Osteocyte (in vitro differentiated cells): ENCODE results near the gene PCSK2. TPM values are rescaled to one million over a fixed set of nuclear protein-coding genes. Genes with fewer than 3 reads are reported as not detected.

Experiments
- DNase-seq: peaks from one replicate; pipeline ENCODE4 v3.0.0; 2021; ENCODE audit warnings: mixed read lengths; ENCODE audit not compliant: unreplicated experiment; ENCODE audit errors: extremely low spot score
- H3K27ac Mint-ChIP-seq: one replicate; pipeline ENCODE4 v1.8.0; 2021; ENCODE audit warnings: mild to moderate bottlenecking, mixed read lengths; ENCODE audit not compliant: unreplicated experiment
- H3K27me3 Mint-ChIP-seq: one replicate; pipeline ENCODE4 v1.8.0; 2021; ENCODE audit warnings: mixed read lengths; ENCODE audit not compliant: unreplicated experiment
- H3K36me3 Mint-ChIP-seq: one replicate; pipeline ENCODE4 v1.8.0; 2021; ENCODE audit warnings: mixed read lengths; ENCODE audit not compliant: unreplicated experiment
- H3K4me1 Mint-ChIP-seq: one replicate; pipeline ENCODE4 v1.8.0; 2021; ENCODE audit warnings: mixed read lengths; ENCODE audit not compliant: unreplicated experiment
- H3K4me3 Mint-ChIP-seq: one replicate; pipeline ENCODE4 v1.8.0; 2021; ENCODE audit warnings: mild to moderate bottlenecking, moderate library complexity, mixed read lengths; ENCODE audit not compliant: unreplicated experiment
- H3K9me3 Mint-ChIP-seq: one replicate; pipeline ENCODE4 v1.8.0; 2021; ENCODE audit warnings: mixed read lengths; ENCODE audit not compliant: unreplicated experiment
- total RNA-seq: library from RNA; stranded (reverse); gene quantifications from 2 replicates; pipeline ENCODE4 v1.2.1, GENCODE V29; 2021
- TF ChIP-seq, protein P1 (sequence below): fragments of 200-600 bp; sonication (generic); IDR thresholded peaks from 2 replicates; pipeline ENCODE4 v1.5.0; 2021; ENCODE audit warnings: antibody characterized with exemption, mild to moderate bottlenecking, moderate library complexity

Gene PCSK2
- total RNA-seq, 1 donor from 2014 or later: not detected

DNA sequence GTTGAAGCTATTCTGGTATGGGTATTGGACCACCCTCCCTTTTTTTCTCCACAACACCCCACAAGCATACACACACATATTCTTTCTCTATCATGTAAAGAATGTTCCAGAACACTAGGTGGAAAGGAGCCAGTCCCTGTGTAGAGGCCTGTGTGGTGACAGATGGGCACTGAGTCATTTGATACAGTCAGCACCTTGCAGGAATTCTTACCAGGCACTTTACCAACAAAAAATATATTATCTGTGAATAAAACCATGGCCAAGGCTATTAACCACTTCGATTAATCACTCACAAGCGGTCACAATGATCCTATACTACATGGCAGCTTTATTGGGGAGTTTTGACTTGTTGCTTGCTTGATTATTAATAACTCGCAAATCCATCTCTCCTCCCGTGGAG, 154.9 kb downstream of the PCSK2 start:
- DNase-seq: no peak
- Mint-ChIP-seq H3K9me3 (no peaks in the 10 kb centered on the region), H3K27ac (no peak overlapping the region), H3K27me3 (peaks cover 9% of the 10 kb centered on the region), H3K4me1 (no peaks in the 10 kb centered on the region), H3K4me3 (no peak overlapping the region), H3K36me3 (no peaks in the 10 kb centered on the region)
- TF ChIP-seq, protein P1, sequence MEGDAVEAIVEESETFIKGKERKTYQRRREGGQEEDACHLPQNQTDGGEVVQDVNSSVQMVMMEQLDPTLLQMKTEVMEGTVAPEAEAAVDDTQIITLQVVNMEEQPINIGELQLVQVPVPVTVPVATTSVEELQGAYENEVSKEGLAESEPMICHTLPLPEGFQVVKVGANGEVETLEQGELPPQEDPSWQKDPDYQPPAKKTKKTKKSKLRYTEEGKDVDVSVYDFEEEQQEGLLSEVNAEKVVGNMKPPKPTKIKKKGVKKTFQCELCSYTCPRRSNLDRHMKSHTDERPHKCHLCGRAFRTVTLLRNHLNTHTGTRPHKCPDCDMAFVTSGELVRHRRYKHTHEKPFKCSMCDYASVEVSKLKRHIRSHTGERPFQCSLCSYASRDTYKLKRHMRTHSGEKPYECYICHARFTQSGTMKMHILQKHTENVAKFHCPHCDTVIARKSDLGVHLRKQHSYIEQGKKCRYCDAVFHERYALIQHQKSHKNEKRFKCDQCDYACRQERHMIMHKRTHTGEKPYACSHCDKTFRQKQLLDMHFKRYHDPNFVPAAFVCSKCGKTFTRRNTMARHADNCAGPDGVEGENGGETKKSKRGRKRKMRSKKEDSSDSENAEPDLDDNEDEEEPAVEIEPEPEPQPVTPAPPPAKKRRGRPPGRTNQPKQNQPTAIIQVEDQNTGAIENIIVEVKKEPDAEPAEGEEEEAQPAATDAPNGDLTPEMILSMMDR: no peak

DNA sequence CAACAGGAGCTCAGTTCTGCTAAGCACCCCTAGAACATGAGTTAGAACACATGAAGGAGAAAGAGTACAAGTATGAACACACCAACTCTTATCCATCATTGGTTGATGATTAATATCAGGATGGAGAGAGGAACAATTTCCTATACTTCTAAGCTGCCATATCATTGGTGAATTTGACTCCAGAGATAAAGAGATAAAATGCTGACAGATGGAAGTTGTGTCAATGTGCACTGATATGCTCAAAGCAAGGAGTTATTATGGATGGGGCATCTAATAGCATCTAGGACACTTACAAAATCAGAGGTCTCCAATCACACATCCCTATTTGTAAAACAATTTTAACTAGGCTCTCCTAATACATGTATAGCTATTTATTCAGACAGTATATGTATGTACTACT, 159.0 kb downstream of the PCSK2 start:
- TF ChIP-seq, protein P1: no peak
- H3K9me3 Mint-ChIP-seq: no peaks in the 10 kb centered on the region
- H3K27me3 Mint-ChIP-seq: peaks cover 14% of the 10 kb centered on the region
- H3K4me3 Mint-ChIP-seq: no peak overlapping the region
- no peak overlapping the region for H3K27ac Mint-ChIP-seq
- no peak for DNase-seq
- no peaks in the 10 kb centered on the region for H3K4me1 Mint-ChIP-seq
- no peaks in the 10 kb centered on the region for H3K36me3 Mint-ChIP-seq

DNA sequence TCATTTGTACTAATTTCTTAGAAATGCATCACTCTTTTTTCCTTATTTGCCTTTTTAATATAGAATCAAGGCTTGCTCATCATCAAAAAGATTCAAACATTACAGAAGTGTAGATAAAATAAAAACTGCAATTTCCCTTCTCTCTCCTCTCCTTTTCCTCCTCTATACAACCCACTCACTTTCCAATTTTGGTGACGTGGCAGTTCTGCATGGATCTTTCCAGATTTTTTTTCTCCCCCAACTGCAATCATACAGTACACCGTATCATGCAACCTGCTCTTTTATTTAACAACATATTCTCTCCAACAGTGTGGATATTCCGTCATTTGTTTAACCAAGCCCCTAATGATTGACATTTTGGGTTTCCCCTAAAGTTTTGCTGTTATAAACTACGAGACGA, 163.8 kb downstream of the PCSK2 start:
- H3K4me1 Mint-ChIP-seq: no peaks in the 10 kb centered on the region
- H3K27ac Mint-ChIP-seq: no peak overlapping the region
- H3K36me3 Mint-ChIP-seq: no peaks in the 10 kb centered on the region
- H3K27me3 Mint-ChIP-seq: peaks cover 13% of the 10 kb centered on the region
- no peak overlapping the region for H3K4me3 Mint-ChIP-seq
- TF ChIP-seq, protein P1: no peak
- H3K9me3 Mint-ChIP-seq: no peaks in the 10 kb centered on the region
- no peak for DNase-seq

DNA sequence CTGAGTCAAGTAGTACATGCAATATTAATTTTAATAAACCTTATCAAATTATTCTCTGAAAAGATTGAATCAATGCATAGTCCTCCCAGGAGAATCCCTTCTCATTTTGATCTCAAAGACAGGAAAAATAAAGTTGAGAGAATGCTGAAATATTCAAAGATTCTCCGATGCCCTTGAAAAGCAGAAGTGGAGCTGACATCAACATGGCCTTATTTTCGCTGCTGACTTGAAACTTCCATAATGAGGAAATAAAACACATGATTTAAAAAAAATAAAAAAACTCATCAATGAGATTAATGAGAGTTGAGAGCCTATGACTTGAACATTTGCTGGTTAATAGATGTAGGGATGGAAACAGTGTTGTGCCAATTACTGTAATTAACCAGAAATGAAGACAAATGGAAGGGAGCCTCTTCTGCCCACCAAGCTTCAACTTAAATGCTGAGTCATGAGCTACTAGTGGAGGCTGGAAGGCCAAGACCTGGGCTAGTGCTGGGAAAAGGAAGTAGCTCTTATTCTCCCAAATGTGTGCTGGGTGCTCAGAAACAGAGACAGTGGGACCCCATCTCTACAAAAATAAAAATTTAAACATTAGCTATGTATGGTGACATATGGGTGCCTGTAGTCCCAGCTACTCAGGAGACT, 164.4 kb downstream of the PCSK2 start:
- no peak overlapping the region for H3K27ac Mint-ChIP-seq
- no peak for DNase-seq
- TF ChIP-seq, protein P1: no peak
- H3K36me3 Mint-ChIP-seq: no peaks in the 10 kb centered on the region
- H3K4me1 Mint-ChIP-seq: no peaks in the 10 kb centered on the region
- H3K9me3 Mint-ChIP-seq: no peaks in the 10 kb centered on the region
- H3K27me3 Mint-ChIP-seq: peaks cover 13% of the 10 kb centered on the region
- H3K4me3 Mint-ChIP-seq: no peak overlapping the region

DNA sequence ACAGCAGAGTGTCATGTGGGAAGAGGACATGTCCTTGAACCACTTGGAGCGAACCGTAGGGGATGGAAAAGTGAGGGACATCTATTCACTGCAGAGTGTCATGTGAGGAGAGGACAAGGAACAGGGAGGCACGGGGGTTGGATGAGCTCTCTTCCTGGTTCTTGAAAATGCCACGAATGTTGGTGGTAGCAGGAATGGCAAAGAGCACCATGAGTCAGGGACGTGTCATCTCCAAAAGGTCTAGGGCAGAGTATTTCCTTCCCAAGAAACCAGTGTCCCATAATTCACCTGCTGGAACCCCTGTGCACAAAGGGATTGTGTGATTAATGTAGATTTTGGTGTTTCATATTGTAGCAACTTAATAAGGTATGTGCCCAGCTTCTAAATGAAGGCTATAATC, 167.6 kb downstream of the PCSK2 start:
- H3K4me1 Mint-ChIP-seq: no peaks in the 10 kb centered on the region
- H3K27me3 Mint-ChIP-seq: peaks cover 13% of the 10 kb centered on the region
- H3K27ac Mint-ChIP-seq: no peak overlapping the region
- H3K4me3 Mint-ChIP-seq: no peak overlapping the region
- H3K9me3 Mint-ChIP-seq: no peaks in the 10 kb centered on the region
- H3K36me3 Mint-ChIP-seq: no peaks in the 10 kb centered on the region
- DNase-seq: no peak
- TF ChIP-seq, protein P1: no peak
